A673 (cell line): Measurements from ENCODE around the gene PLA2G12A. TPM values are rescaled to one million over a fixed set of nuclear protein-coding genes. Genes with fewer than 3 reads are reported as not detected.

Experiments used
- BruUV-seq: library from RNA; stranded (reverse); fragments of 400-500 nt; replicated peaks from 2 replicates; lab custom pipeline; 2021; lab: Mats Ljungman, UMichigan
- CTCF ChIA-PET: fragments of 300-600 bp; sonication (Branson Sonifier 250); formaldehyde crosslinking; loops from one replicate; lab custom pipeline; 2022; ENCODE audit warnings: antibody characterized with exemption; lab: Charles Lee
- POLR2A ChIA-PET: fragments of 300-600 bp; sonication (Branson Sonifier 250); formaldehyde crosslinking; loops from one replicate; lab custom pipeline; 2022; ENCODE audit warnings: antibody characterized with exemption; ENCODE audit not compliant: low non-redundant PET; lab: Charles Lee
- DNase-seq: peaks from one replicate; pipeline ENCODE4 v3.0.0-alpha.2; 2015; ENCODE audit warnings: low spot score
- H3K27ac ChIP-seq: fragments of 200-600 bp; sonication (generic); 2 replicates; pipeline ENCODE4 v1.5.1; 2016; ENCODE audit warnings: mixed run types, low read depth, mild to moderate bottlenecking, mixed read lengths, antibody characterized with exemption, low read length; ENCODE audit not compliant: poor library complexity, severe bottlenecking
- H3K27me3 ChIP-seq: fragments of 200-600 bp; sonication (generic); replicated peaks from 2 replicates; pipeline ENCODE4 v1.6.1; 2017; ENCODE audit warnings: mixed run types, low read depth, mild to moderate bottlenecking, mixed read lengths, antibody characterized with exemption, low read length; ENCODE audit not compliant: insufficient read depth, poor library complexity
- H3K36me3 ChIP-seq: fragments of 200-600 bp; sonication (generic); 2 replicates; pipeline ENCODE4 v1.6.1; 2016; ENCODE audit warnings: mixed run types, mild to moderate bottlenecking, mixed read lengths, antibody characterized with exemption, low read length; ENCODE audit not compliant: insufficient read depth, poor library complexity, severe bottlenecking
- H3K4me1 ChIP-seq: fragments of 200-600 bp; sonication (generic); 2 replicates; pipeline ENCODE4 v1.6.1; 2017; ENCODE audit warnings: mixed run types, mild to moderate bottlenecking, mixed read lengths, antibody characterized with exemption, low read length; ENCODE audit not compliant: insufficient read depth, poor library complexity, severe bottlenecking
- H3K4me3 ChIP-seq: fragments of 200-600 bp; sonication (generic); 2 replicates; pipeline ENCODE4 v1.5.1; 2016; ENCODE audit warnings: low read depth, mixed run types, mild to moderate bottlenecking, mixed read lengths, low read length; ENCODE audit not compliant: poor library complexity, severe bottlenecking
- H3K9me3 ChIP-seq: fragments of 200-600 bp; sonication (generic); 2 replicates; pipeline ENCODE4 v1.6.1; 2016; ENCODE audit warnings: mixed run types, low read depth, mild to moderate bottlenecking, mixed read lengths, antibody characterized with exemption, low read length; ENCODE audit not compliant: poor library complexity, severe bottlenecking
- CTCF ChIP-seq: fragments of 300-800, 200-600 bp; sonication (generic); conservative IDR thresholded peaks from 2 replicates; pipeline ENCODE4 v1.5.1; 2017; ENCODE audit warnings: low read depth, mild to moderate bottlenecking, antibody characterized with exemption, low read length, moderate library complexity, mixed read lengths
- EZH2 ChIP-seq: fragments of 200-600 bp; sonication (generic); IDR thresholded peaks from 2 replicates; pipeline ENCODE4 v1.6.1; 2017; ENCODE audit warnings: borderline replicate concordance, low read depth, mild to moderate bottlenecking, mixed read lengths, antibody characterized with exemption, low read length; ENCODE audit not compliant: poor library complexity, severe bottlenecking
- intact Hi-C: fragments of 100-400 bp; cut with micrococcal nuclease; formaldehyde crosslinking; loops from one replicate; pipeline ENCODE4 v1.10.0; 2022; ENCODE audit not compliant: unreplicated experiment
- total RNA-seq: library from RNA; stranded (reverse); gene quantifications from 2 replicates; pipeline ENCODE4 v1.2.3, GENCODE V29; 2021

Gene PLA2G12A
- total RNA-seq, 1 experiment from 2014 or later, result 34.5 TPM

GRCh38 chr4:109735566-109736365 lies 5.9 kb upstream of the PLA2G12A start:
- intact Hi-C loops, result no loop called here
- CTCF ChIA-PET, result no interaction called here
- Histone ChIP-seq H3K4me3 (no peak overlapping the region), H3K9me3 (no peaks in the 10 kb centered on the region), H3K27me3 (no peaks in the 10 kb centered on the region), H3K4me1 (no peaks in the 10 kb centered on the region), H3K27ac (no peak overlapping the region), H3K36me3 (no peaks in the 10 kb centered on the region)
- no peak for DNase-seq
- BruUV-seq, result no TSS peak
- POLR2A ChIA-PET, result no interaction called here
- TF ChIP-seq EZH2 (no peak), CTCF (no peak)

GRCh38 chr4:109733728-109734127 lies 3.9 kb upstream of the PLA2G12A start:
- intact Hi-C loops, result no loop called here
- Histone ChIP-seq H3K27ac (no peak overlapping the region), H3K9me3 (no peaks in the 10 kb centered on the region), H3K4me1 (peaks cover 2% of the 10 kb centered on the region), H3K36me3 (no peaks in the 10 kb centered on the region), H3K27me3 (no peaks in the 10 kb centered on the region), H3K4me3 (no peak overlapping the region)
- TF ChIP-seq EZH2 (no peak), CTCF (no peak)
- POLR2A ChIA-PET, result no interaction called here
- no peak for DNase-seq
- CTCF ChIA-PET, result no interaction called here
- BruUV-seq, result no TSS peak

- peaks cover 11% of the 10 kb centered on the region for H3K4me1 ChIP-seq
- no peak for DNase-seq
- intact Hi-C loops, result no loop called here
- ChIA-PET CTCF (interaction anchor here (0.6 kb wide), 1 partner anchor 74 kb away, joined by 7 read pairs; no protein-coding TSS in a partner anchor), POLR2A (no interaction called here)
- no TSS peak for BruUV-seq
- no peak for TF ChIP-seq CTCF
- TF ChIP-seq EZH2, result no peak
- H3K4me3 ChIP-seq, result peak overlapping the region; percentile 86
- H3K9me3 ChIP-seq, result no peaks in the 10 kb centered on the region
- no peaks in the 10 kb centered on the region for H3K27me3 ChIP-seq
- peak overlapping the region; percentile 52 for H3K27ac ChIP-seq
- H3K36me3 ChIP-seq, result no peaks in the 10 kb centered on the region
These were observed 1.0 kb upstream of the PLA2G12A start for GRCh38 chr4:109730619-109731545.
